Measurements from ENCODE around the gene C1orf21. TPM values are rescaled to one million over a fixed set of nuclear protein-coding genes. Genes with fewer than 3 reads are reported as not detected.

Gene C1orf21
- total and polyA plus RNA-seq, 10 donors = 9.7 to 60.4 (median 26.7) TPM

GRCh38 chr1:184614667-184615066 is 227.8 kb downstream of the C1orf21 start:
- TF ChIP-seq CTCF (IDR thresholded peaks at IDR 0.05 in 8 of 11, conservative IDR thresholded peaks at IDR 0.05 in 3 of 11) (no peak), POLR2AphosphoS5 (IDR thresholded peaks at IDR 0.05) (no peak), POLR2A (IDR thresholded peaks at IDR 0.05) (no peak)
- H3K9me3 ChIP-seq = no peaks in the 10 kb centered on the region
- H3K27ac ChIP-seq = no peak overlapping the region
- intact Hi-C loops (cut with DNase I; ENCODE audit: low total_unique reads) = no loop called here
- H3K36me3 ChIP-seq = no peaks in the 10 kb centered on the region
- peaks cover 0 to 19% (median 9%) of the 10 kb centered on the region in 6 donors for H3K4me1 ChIP-seq
- DNase-seq = no peak
- WGBS, 5 donors = 94 to 98% (median 96%) methylated on average over 6 to 7 of the region's 7 CpGs
- no peak overlapping the region for H3K4me3 ChIP-seq
- H3K27me3 ChIP-seq (replicated peaks in 1 of 7) = no peaks in the 10 kb centered on the region

GRCh38 chr1:184615301-184615700 is 228.5 kb downstream of the C1orf21 start:
- WGBS, 5 donors = 28 to 48% (median 36%) methylated on average over 5 of the region's 5 CpGs
- H3K4me3 ChIP-seq = no peak overlapping the region
- intact Hi-C loops (cut with DNase I; ENCODE audit: low total_unique reads) = no loop called here
- no peaks in the 10 kb centered on the region for H3K9me3 ChIP-seq
- DNase-seq = no peak
- TF ChIP-seq POLR2A (IDR thresholded peaks at IDR 0.05) (no peak), POLR2AphosphoS5 (IDR thresholded peaks at IDR 0.05) (no peak), CTCF (IDR thresholded peaks at IDR 0.05 in 8 of 11, conservative IDR thresholded peaks at IDR 0.05 in 3 of 11) (no peak)
- H3K4me1 ChIP-seq = peaks cover 0 to 22% (median 9%) of the 10 kb centered on the region in 6 donors
- H3K27me3 ChIP-seq (replicated peaks in 1 of 7) = no peaks in the 10 kb centered on the region
- no peak overlapping the region for H3K27ac ChIP-seq
- no peaks in the 10 kb centered on the region for H3K36me3 ChIP-seq

- Histone ChIP-seq H3K4me1 (peaks cover 0 to 22% (median 6%) of the 10 kb centered on the region in 6 donors), H3K27ac (no peak overlapping the region), H3K36me3 (no peaks in the 10 kb centered on the region), H3K4me3 (no peak overlapping the region), H3K9me3 (no peaks in the 10 kb centered on the region), H3K27me3 (replicated peaks in 1 of 7) (no peaks in the 10 kb centered on the region)
- DNase-seq = no peak
- TF ChIP-seq POLR2A (IDR thresholded peaks at IDR 0.05) = no peak
- TF ChIP-seq POLR2AphosphoS5 (IDR thresholded peaks at IDR 0.05) = no peak
- TF ChIP-seq CTCF (IDR thresholded peaks at IDR 0.05 in 8 of 11, conservative IDR thresholded peaks at IDR 0.05 in 3 of 11) = no peak
- intact Hi-C loops (cut with DNase I; ENCODE audit: low total_unique reads) = no loop called here
- 79 to 91% (median 85%) methylated on average over 6 of the region's 6 CpGs for WGBS, 5 donors
Measured at GRCh38 chr1:184616504-184616903, 229.7 kb downstream of the C1orf21 start.

GRCh38 chr1:184617433-184618029 is 230.7 kb downstream of the C1orf21 start:
- Histone ChIP-seq H3K9me3 (no peaks in the 10 kb centered on the region), H3K4me1 (peaks cover 0 to 30% (median 6%) of the 10 kb centered on the region in 6 donors), H3K4me3 (no peak overlapping the region), H3K27ac (no peak overlapping the region), H3K36me3 (no peaks in the 10 kb centered on the region), H3K27me3 (replicated peaks in 1 of 7) (no peaks in the 10 kb centered on the region)
- 95 to 100% (median 97%) methylated on average over 3 of the region's 3 CpGs for WGBS, 5 donors
- no peak for DNase-seq
- TF ChIP-seq CTCF (IDR thresholded peaks at IDR 0.05 in 8 of 11, conservative IDR thresholded peaks at IDR 0.05 in 3 of 11) (no peak), POLR2A (IDR thresholded peaks at IDR 0.05) (no peak), POLR2AphosphoS5 (IDR thresholded peaks at IDR 0.05) (no peak)
- intact Hi-C loops (cut with DNase I; ENCODE audit: low total_unique reads) = no loop called here
